Glomerular visceral epithelial cell (primary cell): ENCODE results near the gene HDHD2.
"Not testable (repeated sequence)": the region's sequence is repeated elsewhere in the genome, so short reads cannot be mapped to it uniquely, and the experiment has no call there.

ENCODE experiments used
- DNase-seq: peaks from one replicate; pipeline ENCODE4 v3.0.0-alpha.2; 2016; ENCODE audit errors: extremely low spot score

Gene HDHD2

GRCh38 chr18:47150029-47150823 is at the start of gene HDHD2:
HDHD2 (minus strand) TSS chr18:47150500; CDS start chr18:47136439, 14,061 bp downstream.
- peak; percentile 83 for DNase-seq

- DNase-seq, result not testable (repeated sequence)
These were observed 45.7 kb upstream of the HDHD2 start for GRCh38 chr18:47195961-47196360.

- DNase-seq, result peak; percentile 14
These were observed 41.7 kb upstream of the HDHD2 start for GRCh38 chr18:47191961-47192360.

- no peak for DNase-seq
These were observed 37.4 kb upstream of the HDHD2 start for GRCh38 chr18:47187721-47188120.

- peak; percentile 48 for DNase-seq
These were observed 34.2 kb upstream of the HDHD2 start for GRCh38 chr18:47184419-47185050.

- not testable (repeated sequence) for DNase-seq
These were observed 31.9 kb upstream of the HDHD2 start for GRCh38 chr18:47182156-47182555.

GRCh38 chr18:47180765-47181164 is 30.5 kb upstream of the HDHD2 start:
- no peak for DNase-seq

- no peak for DNase-seq
These were observed 29.2 kb upstream of the HDHD2 start for GRCh38 chr18:47179520-47179919.

- DNase-seq, result peak; percentile 90
These were observed 25.7 kb upstream of the HDHD2 start, which contains the start of gene IER3IP1 for GRCh38 chr18:47175898-47176575. IER3IP1 (minus strand) TSS chr18:47176364; CDS start chr18:47176277, 87 bp downstream.

- no peak for DNase-seq
These were observed 25.1 kb upstream of the HDHD2 start for GRCh38 chr18:47175283-47175897.

GRCh38 chr18:47174545-47175116 is 24.3 kb upstream of the HDHD2 start:
- peak; percentile 38 for DNase-seq

GRCh38 chr18:47172476-47172875 is 22.2 kb upstream of the HDHD2 start:
- DNase-seq, result no peak

- no peak for DNase-seq
These were observed 18.6 kb upstream of the HDHD2 start for GRCh38 chr18:47168913-47169312.

GRCh38 chr18:47168509-47168908 is 18.2 kb upstream of the HDHD2 start:
- DNase-seq, result no peak

GRCh38 chr18:47166294-47166693 is 16.0 kb upstream of the HDHD2 start:
- peak; percentile 30 for DNase-seq

- peak; percentile 87 for DNase-seq
These were observed 12.9 kb upstream of the HDHD2 start for GRCh38 chr18:47163241-47163640.

- DNase-seq, result no peak
These were observed 10.0 kb upstream of the HDHD2 start for GRCh38 chr18:47160256-47160655.

- DNase-seq, result not testable (repeated sequence)
These were observed 8.1 kb upstream of the HDHD2 start for GRCh38 chr18:47158404-47158803.

GRCh38 chr18:47151439-47151838 is 1.1 kb upstream of the HDHD2 start:
- DNase-seq, result no peak

GRCh38 chr18:47150824-47151366 is 595 bp upstream of the HDHD2 start:
- DNase-seq, result no peak

- peak; percentile 8 for DNase-seq
These were observed 757 bp downstream of the HDHD2 start for GRCh38 chr18:47149457-47150028.
